Panc1 (cell line): Measurements from ENCODE around the gene HDAC7. TPM values are rescaled to one million over a fixed set of nuclear protein-coding genes. Genes with fewer than 3 reads are reported as not detected.

Source experiments
- ATAC-seq: fragments of 200-7000 bp; cut with Tn5 transposase; 2 replicates; pipeline ENCODE4 v1.9.1; 2020; ENCODE audit warnings: mild to moderate bottlenecking, moderate library complexity
- BruUV-seq: library from RNA; stranded (reverse); fragments of 400-500 nt; replicated peaks from 2 replicates; lab custom pipeline; 2021; lab: Mats Ljungman, UMichigan
- CTCF ChIA-PET: fragments of 300-600 bp; sonication (Branson Sonifier 250); formaldehyde crosslinking; loops from one replicate; lab custom pipeline; 2022; ENCODE audit warnings: antibody characterized with exemption; lab: Charles Lee
- POLR2A ChIA-PET: fragments of 300-600 bp; sonication (Branson Sonifier 250); formaldehyde crosslinking; loops from one replicate; lab custom pipeline; 2022; ENCODE audit warnings: antibody characterized with exemption; lab: Charles Lee
- DNase-seq: peaks from one replicate; pipeline ENCODE4 v3.0.0-alpha.2; 2010; ENCODE audit warnings: low read depth, low spot score
- H3K27ac ChIP-seq: 2 replicates; pipeline ENCODE4 v1.5.1; 2011; ENCODE audit warnings: mild to moderate bottlenecking, low read length, inconsistent platforms
- H3K27me3 ChIP-seq: fragments of 200-500 bp; sonication (Bioruptor generic); 2 replicates; pipeline ENCODE4 v1.6.0; 2014; ENCODE audit warnings: low read length, inconsistent platforms; ENCODE audit not compliant: control insufficient read depth, insufficient read depth
- H3K36me3 ChIP-seq: fragments of 200-500 bp; sonication (Bioruptor generic); 2 replicates; pipeline ENCODE4 v1.5.1; 2014; ENCODE audit warnings: inconsistent platforms, mild to moderate bottlenecking, low read length, moderate library complexity; ENCODE audit not compliant: control insufficient read depth, insufficient read depth
- H3K4me1 ChIP-seq: 2 replicates; pipeline ENCODE4 v1.5.1; 2011; ENCODE audit warnings: inconsistent platforms, mild to moderate bottlenecking, low read length, moderate library complexity; ENCODE audit not compliant: control insufficient read depth, insufficient read depth
- H3K4me3 ChIP-seq, 2 experiments: 2 replicates each; pipeline ENCODE4 v1.5.1; 2011 to 2012; ENCODE audit warnings: low read depth in 2 of 2, low read length in 2 of 2, mild to moderate bottlenecking in 2 of 2, inconsistent platforms in 1 of 2, moderate library complexity in 1 of 2
- H3K9me3 ChIP-seq: fragments of 200-500 bp; sonication (Bioruptor generic); 2 replicates; pipeline ENCODE4 v1.5.1; 2014; ENCODE audit warnings: low read depth, mild to moderate bottlenecking, inconsistent platforms, low read length, moderate library complexity; ENCODE audit not compliant: control insufficient read depth, insufficient read depth
- CTCF ChIP-seq: fragments of 450-650 bp; IDR thresholded peaks from 2 replicates; pipeline ENCODE4 v1.5.1; 2017; ENCODE audit warnings: mild to moderate bottlenecking
- POLR2AphosphoS5 ChIP-seq: IDR thresholded peaks from 2 replicates; pipeline ENCODE4 v1.6.1; 2012; ENCODE audit warnings: mild to moderate bottlenecking, low read depth, low read length, moderate library complexity
- REST ChIP-seq, 2 experiments: IDR thresholded peaks; 2 replicates each; pipeline ENCODE4 v1.6.1; 2011 to 2012; ENCODE audit warnings: low read depth in 2 of 2, control low read depth in 1 of 2, low read length in 1 of 2, mild to moderate bottlenecking in 1 of 2, moderate library complexity in 1 of 2; ENCODE audit not compliant: insufficient read depth in 1 of 2
- SIN3A ChIP-seq: IDR thresholded peaks from 2 replicates; pipeline ENCODE4 v1.6.1; 2012; ENCODE audit warnings: low read depth, mild to moderate bottlenecking, low read length, moderate library complexity, borderline replicate concordance; ENCODE audit not compliant: insufficient read depth
- TCF7L2 ChIP-seq: IDR thresholded peaks from 2 replicates; pipeline ENCODE4 v1.6.1; 2011; ENCODE audit warnings: mild to moderate bottlenecking, low read depth, low read length, inconsistent platforms
- in situ Hi-C: cut with HindIII; loops from 2 replicates; pipeline ENCODE4 v1.10.0; 2016; ENCODE audit warnings: low sequenced_read_pairs, low pct_unique_long_range_greater_than_20kb
- intact Hi-C: fragments of 100-400 bp; cut with micrococcal nuclease; formaldehyde crosslinking; loops from one replicate; pipeline ENCODE4 v1.10.0; 2022; ENCODE audit not compliant: unreplicated experiment
- total RNA-seq: library from RNA; stranded (reverse); gene quantifications from one replicate; pipeline ENCODE4 v1.2.1, GENCODE V29; 2021; ENCODE audit not compliant: unreplicated experiment

The HDAC7 gene
- total RNA-seq, 1 experiment from 2014 or later = 84.2 TPM

GRCh38 chr12:47737936-47738594, 81.6 kb downstream of the HDAC7 start:
- no TSS peak for BruUV-seq
- CTCF ChIA-PET = no interaction called here

More at GRCh38 chr12:47737936-47738594, 81.6 kb downstream of the HDAC7 start:
- no peak for TF ChIP-seq TCF7L2
- no peak for TF ChIP-seq POLR2AphosphoS5
- no peak for TF ChIP-seq REST (IDR thresholded peaks at IDR 0.05; ENCODE audit: insufficient read depth in 1 of 2, low read depth in 2 of 2, low read length in 1 of 2)
- no peak for TF ChIP-seq CTCF
- TF ChIP-seq SIN3A = no peak
- intact Hi-C loops = no loop called here
- ATAC-seq = no peak
- H3K27me3 ChIP-seq = no peaks in the 10 kb centered on the region
- DNase-seq = no peak
- H3K4me3 ChIP-seq = no peak overlapping the region
- POLR2A ChIA-PET = no interaction called here
- in situ Hi-C loops = no loop called here
- H3K9me3 ChIP-seq = no peaks in the 10 kb centered on the region
- H3K27ac ChIP-seq = no peak overlapping the region
- H3K4me1 ChIP-seq = no peaks in the 10 kb centered on the region; the same call in 1 of the 2 replicates
- H3K36me3 ChIP-seq = no peaks in the 10 kb centered on the region
